PFSK-1 (cell line): ENCODE data around the gene ERN1.

Experiments
- FOXP2 ChIP-seq: optimal IDR thresholded peaks from 2 replicates; pipeline ENCODE3; 2011; ENCODE audit warnings: borderline replicate concordance, control low read depth, inconsistent platforms; ENCODE audit not compliant: insufficient read depth; ENCODE audit errors: extremely low read length, extremely low read depth
- POLR2AphosphoS5 ChIP-seq: IDR thresholded peaks from 2 replicates; pipeline ENCODE4 v1.6.1; 2012; ENCODE audit warnings: low read depth, mild to moderate bottlenecking, control low read depth, low read length, moderate library complexity
- REST ChIP-seq, 2 experiments: IDR thresholded peaks; 2 replicates each; pipeline versions ENCODE4 v1.6.1 to v1.8.0; 2011 to 2012; ENCODE audit warnings: low read depth in 2 of 2, low read length in 2 of 2, control low read depth in 1 of 2, inconsistent platforms in 1 of 2, mild to moderate bottlenecking in 1 of 2, moderate library complexity in 1 of 2; ENCODE audit not compliant: insufficient read depth in 1 of 2
- SIN3A ChIP-seq: IDR thresholded peaks from 2 replicates; pipeline ENCODE4 v1.6.1; 2012; ENCODE audit warnings: mild to moderate bottlenecking, low read length, moderate library complexity, borderline replicate concordance; ENCODE audit not compliant: insufficient read depth
- TAF1 ChIP-seq: IDR thresholded peaks from 2 replicates; pipeline ENCODE4 v1.6.1; 2012; ENCODE audit warnings: low read length, control low read depth, borderline replicate concordance; ENCODE audit not compliant: insufficient read depth

GRCh38 chr17:64056269-64057005 is 73.5 kb downstream of the ERN1 start:
- TF ChIP-seq REST (IDR thresholded peaks at IDR 0.05; ENCODE audit: insufficient read depth in 1 of 2, low read depth in 2 of 2, low read length in 2 of 2) (no peak), TAF1 (no peak), SIN3A (no peak), POLR2AphosphoS5 (no peak), FOXP2 (no peak)
